Spleen (tissue), 11 donors: ENCODE results near the gene TMEM184A. TPM values are rescaled to one million over a fixed set of nuclear protein-coding genes. Genes with fewer than 3 reads are reported as not detected.

Experiments
- DNase-seq: peaks from one replicate; pipeline ENCODE4 v3.0.0-alpha.2; 2020
- H3K27ac ChIP-seq, 8 donors: fragments of 200-600 bp; sonication (generic) in 7 of 8; 1 replicate in 4 of 8; 2 replicates in 4 of 8; pipeline versions ENCODE4 v1.5.0 to v1.8.0; 2016 to 2021; ENCODE audit warnings: inconsistent platforms in 4 of 8, mild to moderate bottlenecking in 4 of 8, moderate library complexity in 1 of 8
- H3K27me3 ChIP-seq, 7 donors: fragments of 200-600 bp; sonication (generic) in 6 of 7; replicated peaks in 1 of 7; 1 replicate in 4 of 7; 2 replicates in 3 of 7; pipeline versions ENCODE4 v1.5.0 to v1.8.0; 2016 to 2021; ENCODE audit warnings: inconsistent platforms in 3 of 7, mild to moderate bottlenecking in 1 of 7
- H3K36me3 ChIP-seq, 6 donors: fragments of 200-600 bp; sonication (generic) in 5 of 6; 1 replicate in 4 of 6; 2 replicates in 2 of 6; pipeline versions ENCODE4 v1.5.0 to v1.8.0; 2016 to 2021; ENCODE audit warnings: inconsistent platforms in 2 of 6
- H3K4me1 ChIP-seq, 6 donors: fragments of 200-600 bp; sonication (generic) in 5 of 6; 1 replicate in 3 of 6; 2 replicates in 3 of 6; pipeline versions ENCODE4 v1.5.0 to v1.8.0; 2016 to 2021; ENCODE audit warnings: inconsistent platforms in 3 of 6
- H3K4me3 ChIP-seq, 8 donors: fragments of 200-600 bp; sonication (generic) in 7 of 8; 1 replicate in 4 of 8; 2 replicates in 4 of 8; pipeline versions ENCODE4 v1.5.0 to v1.8.0; 2016 to 2021; ENCODE audit warnings: inconsistent platforms in 4 of 8, mild to moderate bottlenecking in 4 of 8, moderate library complexity in 2 of 8
- H3K9me3 ChIP-seq, 8 donors: fragments of 200-600 bp; sonication (generic) in 7 of 8; 1 replicate in 4 of 8; 2 replicates in 4 of 8; pipeline versions ENCODE4 v1.5.0 to v1.8.0; 2016 to 2021; ENCODE audit warnings: inconsistent platforms in 4 of 8
- POLR2A ChIP-seq, 3 donors: fragments of 450-650 bp; IDR thresholded peaks; one replicate each; pipeline ENCODE4 v1.5.1; 2017; ENCODE audit warnings: antibody characterized with exemption in 3 of 3, mild to moderate bottlenecking in 1 of 3
- POLR2AphosphoS5 ChIP-seq, 3 donors: sonication (generic); formaldehyde crosslinking; IDR thresholded peaks; one replicate each; pipeline ENCODE4 v1.5.1; 2017; ENCODE audit warnings: antibody characterized with exemption in 3 of 3
- WGBS, 5 donors: extraction: QIAGEN DNeasy Blood & Tissue Kit in 3 of 5; methylation state at CpG; one replicate each; pipeline versions ENCODE4 v1.1.5 to v1.1.7; 2013 to 2018; 5-methylcytosine and 5-hydroxymethylcytosine counted together
- intact Hi-C: fragments of 100-400 bp; cut with DNase I; formaldehyde crosslinking; loops from one replicate; pipeline ENCODE4 v1.15.0; 2023; ENCODE audit warnings: low total_unique reads
- polyA plus RNA-seq, 3 donors: library from polyadenylated mRNA; stranded (reverse); fragments of 200-250 nt; gene quantifications; one replicate each; pipeline ENCODE4 v1.2.1, GENCODE V29; 2013
- total RNA-seq, 7 donors: library from RNA; depleted of rRNA in 3 of 7; stranded (reverse); fragments of >200 nt in 3 of 7; fragmentation: NEBNext Ultra II Directional in 4 of 7; extraction: Animal tissue kit (Norgen Biotek cat#: 25700) in 4 of 7; gene quantifications; one replicate each; pipeline versions ENCODE4 v1.1.0 to v1.2.1, GENCODE V29; 2016 to 2021
- TF ChIP-seq, protein P1 (sequence below), 11 experiments: fragments of 200-600 bp in 7 of 11; fragments of 450-650 bp in 4 of 11; sonication (generic) in 4 of 11; IDR thresholded peaks in 8 of 11; conservative IDR thresholded peaks in 3 of 11; 1 replicate in 7 of 11; 2 replicates in 4 of 11; pipeline versions ENCODE4 v1.4.0 to v1.8.0; 2016 to 2021; ENCODE audit warnings: antibody characterized with exemption in 11 of 11, inconsistent platforms in 4 of 11, mild to moderate bottlenecking in 1 of 11
- donor health status: healthy with polysubstance abuse.
- donor health status: DM: no; HTN: no; CAD: no; lungs with moderate emphysema.
- donor health status: DM: no; HTN: no; CAD: no.
- donor health status: Bipolar disorder and iron deficiency.
- donor health status: healthy.
- donor health status: DM: no; HTN: no; CAD: no.
- donor health status: DM: yes; HTN: yes; CAD: no.

The TMEM184A gene
- total and polyA plus RNA-seq, 10 donors, result 0.09 to 0.39 (median 0.21) TPM; not detected in 4

DNA sequence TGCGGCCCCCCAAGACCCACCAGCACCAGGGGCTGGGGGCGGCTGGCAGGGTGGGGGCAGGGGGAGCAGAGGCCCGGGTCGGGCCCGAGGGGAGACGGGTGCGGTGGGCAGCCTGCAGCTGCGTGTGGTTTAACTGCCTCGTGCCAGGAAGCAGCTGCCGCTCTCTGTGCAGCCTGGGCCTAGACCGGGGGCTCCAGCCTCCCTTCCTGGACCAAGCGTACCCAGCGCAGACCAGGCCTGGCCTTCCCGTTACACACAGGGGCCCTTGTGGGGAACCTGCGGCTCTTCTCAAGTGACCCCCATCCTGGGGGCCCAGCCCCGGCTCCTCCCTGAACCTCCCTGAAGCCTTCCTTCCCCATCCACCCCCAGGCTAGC is 45.2 kb downstream of the TMEM184A start:
- peak; percentile 82 for DNase-seq
- Histone ChIP-seq H3K36me3 (no peaks in the 10 kb centered on the region), H3K27ac (peak overlapping the region in 1 of 8 donors; percentile 27), H3K27me3 (peaks cover 0 to 24% (median 0%) of the 10 kb centered on the region in 7 donors), H3K4me3 (no peak overlapping the region), H3K9me3 (no peaks in the 10 kb centered on the region), H3K4me1 (peaks cover 0 to 68% (median 46%) of the 10 kb centered on the region in 6 donors)
- WGBS, 5 donors, result 32 to 43% (median 34%) methylated on average over 13 to 16 of the region's 16 CpGs
- TF ChIP-seq POLR2A (IDR thresholded peaks at IDR 0.05) (no peak), POLR2AphosphoS5 (IDR thresholded peaks at IDR 0.05) (peak in 2 of 3 donors; percentile 55 to 76)
- intact Hi-C loops, result no loop called here

DNA sequence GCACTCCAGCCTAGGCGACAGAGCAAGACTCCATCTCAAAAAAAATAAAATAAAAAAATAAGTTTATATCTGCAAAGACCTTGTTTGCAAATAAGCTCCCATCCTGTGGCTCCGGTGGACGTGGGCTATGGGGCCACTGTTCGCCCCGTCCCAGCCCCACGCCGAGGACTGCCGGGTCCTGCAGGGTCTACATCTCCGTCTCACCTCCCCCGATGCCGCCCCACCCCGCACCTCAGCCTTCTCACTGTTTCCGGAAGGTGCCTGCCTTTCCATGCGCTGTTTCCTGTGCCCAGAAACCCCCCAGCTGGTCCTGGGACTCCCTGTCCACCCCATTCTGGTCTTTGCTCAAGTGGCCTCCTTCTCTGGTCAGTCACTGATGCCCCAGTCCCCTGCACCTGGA is 46.8 kb downstream of the TMEM184A start:
- intact Hi-C loops, result no loop called here
- no peak for TF ChIP-seq POLR2AphosphoS5 (IDR thresholded peaks at IDR 0.05)
- TF ChIP-seq, protein P1, sequence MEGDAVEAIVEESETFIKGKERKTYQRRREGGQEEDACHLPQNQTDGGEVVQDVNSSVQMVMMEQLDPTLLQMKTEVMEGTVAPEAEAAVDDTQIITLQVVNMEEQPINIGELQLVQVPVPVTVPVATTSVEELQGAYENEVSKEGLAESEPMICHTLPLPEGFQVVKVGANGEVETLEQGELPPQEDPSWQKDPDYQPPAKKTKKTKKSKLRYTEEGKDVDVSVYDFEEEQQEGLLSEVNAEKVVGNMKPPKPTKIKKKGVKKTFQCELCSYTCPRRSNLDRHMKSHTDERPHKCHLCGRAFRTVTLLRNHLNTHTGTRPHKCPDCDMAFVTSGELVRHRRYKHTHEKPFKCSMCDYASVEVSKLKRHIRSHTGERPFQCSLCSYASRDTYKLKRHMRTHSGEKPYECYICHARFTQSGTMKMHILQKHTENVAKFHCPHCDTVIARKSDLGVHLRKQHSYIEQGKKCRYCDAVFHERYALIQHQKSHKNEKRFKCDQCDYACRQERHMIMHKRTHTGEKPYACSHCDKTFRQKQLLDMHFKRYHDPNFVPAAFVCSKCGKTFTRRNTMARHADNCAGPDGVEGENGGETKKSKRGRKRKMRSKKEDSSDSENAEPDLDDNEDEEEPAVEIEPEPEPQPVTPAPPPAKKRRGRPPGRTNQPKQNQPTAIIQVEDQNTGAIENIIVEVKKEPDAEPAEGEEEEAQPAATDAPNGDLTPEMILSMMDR (IDR thresholded peaks at IDR 0.05 in 8 of 11, conservative IDR thresholded peaks at IDR 0.05 in 3 of 11), result no peak
- no peak for TF ChIP-seq POLR2A (IDR thresholded peaks at IDR 0.05)
- H3K4me1 ChIP-seq, result peaks cover 0 to 77% (median 58%) of the 10 kb centered on the region in 6 donors

DNA sequence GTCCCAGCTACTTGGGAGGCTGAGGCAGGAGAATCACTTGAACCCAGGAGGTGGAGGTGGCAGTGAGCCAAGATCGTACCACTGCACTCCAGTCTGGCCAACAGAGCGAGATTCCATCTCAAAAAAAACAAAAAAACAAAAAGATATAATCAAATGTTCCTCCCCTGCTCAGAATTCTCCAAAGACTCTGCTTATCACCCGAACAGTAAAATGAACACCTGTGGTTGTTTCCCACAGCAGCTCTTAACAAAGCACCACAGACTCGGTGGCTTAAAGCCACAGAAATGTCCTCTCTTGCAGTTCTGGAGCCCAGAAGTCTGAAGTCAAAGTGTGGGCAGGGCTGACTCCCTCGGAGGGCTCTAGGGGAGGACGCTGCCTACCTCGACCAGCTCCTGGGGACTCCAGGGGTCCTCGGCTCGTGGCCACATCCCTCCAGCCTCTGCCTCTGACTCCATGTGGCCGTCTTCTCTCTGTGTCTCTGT is 47.7 kb downstream of the TMEM184A start:
- Histone ChIP-seq H3K4me3 (no peak overlapping the region), H3K27me3 (peaks cover 0 to 23% (median 0%) of the 10 kb centered on the region in 7 donors), H3K4me1 (peaks cover 3 to 75% (median 56%) of the 10 kb centered on the region in 6 donors), H3K36me3 (no peaks in the 10 kb centered on the region), H3K9me3 (no peaks in the 10 kb centered on the region), H3K27ac (no peak overlapping the region)
- intact Hi-C loops, result no loop called here
- DNase-seq, result no peak
- TF ChIP-seq, protein P1 (IDR thresholded peaks at IDR 0.05 in 8 of 11, conservative IDR thresholded peaks at IDR 0.05 in 3 of 11), result no peak
- TF ChIP-seq POLR2AphosphoS5 (IDR thresholded peaks at IDR 0.05), result no peak
- TF ChIP-seq POLR2A (IDR thresholded peaks at IDR 0.05), result no peak
- 39 to 49% (median 40%) methylated on average over 6 to 10 of the region's 10 CpGs for WGBS, 5 donors

More for the DNA sequence above, 46.8 kb downstream of the TMEM184A start:
- 76 to 85% (median 83%) methylated on average over 14 of the region's 14 CpGs for WGBS, 5 donors
- no peak for DNase-seq
- Histone ChIP-seq H3K4me3 (no peak overlapping the region), H3K9me3 (no peaks in the 10 kb centered on the region), H3K27me3 (peaks cover 0 to 26% (median 0%) of the 10 kb centered on the region in 7 donors), H3K36me3 (no peaks in the 10 kb centered on the region), H3K27ac (no peak overlapping the region)

DNA sequence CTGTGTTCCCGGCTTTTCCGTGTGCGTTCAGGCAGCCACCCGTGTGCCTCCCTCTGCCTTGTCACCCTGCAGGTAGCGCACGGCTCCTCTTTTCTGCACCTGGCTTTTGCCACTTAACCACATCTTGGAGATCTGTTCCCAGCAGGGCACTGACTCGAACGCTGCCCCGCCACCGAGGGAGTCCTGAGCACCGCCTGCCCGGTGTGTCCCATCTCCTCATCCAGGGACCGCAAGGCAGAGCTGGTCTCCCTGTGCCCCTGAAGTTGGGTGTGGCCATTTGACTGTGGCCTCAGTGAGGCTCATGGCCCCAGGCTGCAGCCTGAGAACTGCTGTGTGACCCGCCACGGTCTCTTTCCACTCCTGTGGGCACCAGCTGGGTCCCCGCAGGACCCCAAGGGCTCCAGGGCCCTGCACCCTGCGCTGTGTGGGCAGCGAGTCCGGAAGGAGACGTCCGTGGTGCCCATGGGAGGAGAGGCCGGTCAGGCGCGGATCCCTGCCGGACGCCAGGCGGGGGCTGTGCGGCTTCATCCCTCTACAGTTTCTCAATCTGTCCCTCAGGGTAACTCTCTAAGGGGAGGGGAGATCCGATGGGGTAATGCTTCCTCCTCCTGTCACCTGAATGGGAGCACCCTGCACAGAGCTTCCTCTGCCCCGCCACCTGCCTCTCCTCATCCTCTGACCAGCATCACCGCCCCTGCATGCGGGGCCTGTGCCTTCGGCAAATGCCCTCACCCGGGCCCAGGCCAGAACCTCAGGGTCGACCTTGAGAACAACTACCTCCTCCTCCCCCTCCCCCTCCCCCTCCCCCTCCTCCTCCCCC is 50.1 kb downstream of the TMEM184A start:
- 36 to 53% (median 41%) methylated on average over 22 to 35 of the region's 35 CpGs for WGBS, 5 donors
- no peaks in the 10 kb centered on the region for H3K9me3 ChIP-seq
- H3K4me3 ChIP-seq, result peak overlapping the region in 6 of 8 donors; percentile 13 to 59 (median 18)
- H3K4me1 ChIP-seq, result peaks cover 16 to 75% (median 55%) of the 10 kb centered on the region in 6 donors
- H3K36me3 ChIP-seq, result peaks cover 0 to 21% (median 16%) of the 10 kb centered on the region in 6 donors
- peak; percentile 86 for DNase-seq
- intact Hi-C loops, result no loop called here
- peaks cover 0 to 5% (median 0%) of the 10 kb centered on the region in 7 donors for H3K27me3 ChIP-seq
- peak overlapping the region in 7 of 8 donors; percentile 34 to 85 (median 69) for H3K27ac ChIP-seq
- TF ChIP-seq POLR2AphosphoS5 (IDR thresholded peaks at IDR 0.05), result no peak
- TF ChIP-seq, protein P1 (IDR thresholded peaks at IDR 0.05 in 8 of 11, conservative IDR thresholded peaks at IDR 0.05 in 3 of 11), result peak in 1 of 11 experiments; percentile 9
